Gastrocnemius medialis (tissue), 4 donors: ENCODE results near the gene LINC00632.
A peak's percentile ranks its signal among the peaks of the same experiment; 100 is the strongest.

Experiments
- CTCF ChIP-seq, 5 experiments: fragments of 450-650 bp in 3 of 5; fragments of 200-600 bp in 2 of 5; sonication (generic) in 2 of 5; IDR thresholded peaks in 4 of 5; conservative IDR thresholded peaks in 1 of 5; 1 replicate in 4 of 5; 2 replicates in 1 of 5; pipeline ENCODE4 v1.5.1; 2016 to 2019; ENCODE audit warnings: antibody characterized with exemption in 5 of 5, mild to moderate bottlenecking in 3 of 5, moderate library complexity in 3 of 5
- POLR2A ChIP-seq, 2 donors: fragments of 450-650 bp; IDR thresholded peaks; one replicate each; pipeline ENCODE4 v1.6.1; 2017; ENCODE audit warnings: antibody characterized with exemption in 2 of 2, mild to moderate bottlenecking in 2 of 2, moderate library complexity in 2 of 2

GRCh38 chrX:140664939-140665338 lies 44.6 kb upstream of the LINC00632 start:
- TF ChIP-seq CTCF (IDR thresholded peaks at IDR 0.05 in 4 of 5, conservative IDR thresholded peaks at IDR 0.05 in 1 of 5) = peak in 1 of 5 experiments; percentile 17
- no peak for TF ChIP-seq POLR2A (IDR thresholded peaks at IDR 0.05)
